22Rv1 (cell line): ENCODE results near the gene WDR33.

Source experiments
- CTCF ChIP-seq: fragments of 450-650 bp; IDR thresholded peaks from 2 replicates; pipeline ENCODE4 v1.5.1; 2017; ENCODE audit warnings: mild to moderate bottlenecking
- ZFX ChIP-seq: fragments of 450-650 bp; IDR thresholded peaks from 2 replicates; pipeline ENCODE4 v1.6.1; 2017; ENCODE audit warnings: antibody characterized with exemption, borderline replicate concordance

GRCh38 chr2:127658146-127658545 lies 152.8 kb downstream of the WDR33 start:
- no peak for TF ChIP-seq CTCF
- TF ChIP-seq ZFX: no peak
